ENCODE data around the gene EXOC3L1.

EXOC3L1 gene

GRCh38 chr16:67147437-67148140 is 42.3 kb downstream of the EXOC3L1 start:
- DNase-seq (ENCODE audit: low spot score): no peak

GRCh38 chr16:67146523-67147357 is 43.2 kb downstream of the EXOC3L1 start:
- DNase-seq (ENCODE audit: low spot score): no peak

GRCh38 chr16:67145746-67146145 is 44.2 kb downstream of the EXOC3L1 start:
- DNase-seq (ENCODE audit: low spot score): no peak

- DNase-seq (ENCODE audit: low spot score): no peak
These were observed 45.0 kb downstream of the EXOC3L1 start for GRCh38 chr16:67144943-67145342.

- no peak for DNase-seq (ENCODE audit: low spot score)
These were observed 47.6 kb downstream of the EXOC3L1 start for GRCh38 chr16:67142342-67142741.

- no peak for DNase-seq (ENCODE audit: low spot score)
These were observed 48.5 kb downstream of the EXOC3L1 start for GRCh38 chr16:67141391-67141790.

- DNase-seq (ENCODE audit: low spot score): no peak
These were observed 52.3 kb downstream of the EXOC3L1 start for GRCh38 chr16:67137605-67138004.

Data from SW480 (cell line).